Activated T-cell treated with anti-CD3 and anti-CD28 coated beads, Interleukin-2, amount 50 U/mL, for 48 hours (primary cell): Measurements from ENCODE around the gene RPL18.

Source experiments
- DNase-seq, 2 experiments: peaks; one replicate each; pipeline ENCODE4 v3.0.0-alpha.2; 2020

The RPL18 gene

DNA sequence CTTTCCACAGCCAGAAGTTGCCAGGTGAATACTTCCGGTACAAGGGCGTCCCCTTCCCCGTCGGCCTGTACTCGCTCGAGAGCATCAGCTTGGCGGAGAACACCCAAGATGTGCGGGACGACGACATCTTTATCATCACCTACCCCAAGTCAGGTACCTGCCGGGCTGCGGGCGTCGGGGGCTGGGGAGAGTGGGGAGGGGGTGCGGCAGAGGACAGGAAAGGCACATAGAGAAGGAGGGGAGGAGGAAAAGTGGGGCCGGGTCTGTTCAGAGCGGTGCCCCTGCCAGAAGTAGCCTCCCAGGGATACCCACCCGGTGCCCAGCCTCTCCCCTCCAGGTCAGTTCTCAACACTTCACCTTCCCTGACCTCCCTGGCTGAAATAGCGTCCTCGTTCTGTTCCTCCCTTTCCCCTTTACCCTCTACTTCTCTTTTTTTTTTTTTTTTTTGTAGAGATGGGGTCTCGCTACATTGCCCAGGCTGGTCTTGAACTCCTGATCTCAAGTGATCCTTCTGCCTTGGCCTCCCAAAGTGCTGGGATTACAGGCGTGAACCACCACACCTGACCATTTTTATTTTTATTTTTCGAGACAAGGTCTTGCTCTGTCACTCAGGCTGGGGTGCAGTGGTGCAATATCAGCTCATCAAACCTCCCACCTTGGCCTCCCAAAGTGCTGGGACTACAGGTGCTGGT, 42.9 kb downstream of the RPL18 start:
- DNase-seq: no peak

DNA sequence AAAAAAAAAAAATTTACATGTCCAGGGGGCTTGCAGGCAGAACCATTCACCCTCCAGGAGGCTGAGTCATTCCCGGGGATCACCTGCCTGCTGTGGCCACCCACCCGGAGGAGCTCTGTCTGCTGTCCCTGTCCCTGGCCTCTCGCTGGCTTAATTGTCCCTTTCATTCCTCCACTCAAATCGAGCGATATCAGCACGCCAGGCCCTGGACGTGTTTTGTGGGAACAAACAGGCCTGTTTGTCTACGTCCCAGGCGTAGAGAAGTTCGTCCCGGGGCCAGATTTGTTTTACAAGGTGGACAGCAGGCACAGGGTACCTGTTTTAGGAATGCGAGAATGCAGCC, 45.8 kb downstream of the RPL18 start:
- DNase-seq: no peak

DNA sequence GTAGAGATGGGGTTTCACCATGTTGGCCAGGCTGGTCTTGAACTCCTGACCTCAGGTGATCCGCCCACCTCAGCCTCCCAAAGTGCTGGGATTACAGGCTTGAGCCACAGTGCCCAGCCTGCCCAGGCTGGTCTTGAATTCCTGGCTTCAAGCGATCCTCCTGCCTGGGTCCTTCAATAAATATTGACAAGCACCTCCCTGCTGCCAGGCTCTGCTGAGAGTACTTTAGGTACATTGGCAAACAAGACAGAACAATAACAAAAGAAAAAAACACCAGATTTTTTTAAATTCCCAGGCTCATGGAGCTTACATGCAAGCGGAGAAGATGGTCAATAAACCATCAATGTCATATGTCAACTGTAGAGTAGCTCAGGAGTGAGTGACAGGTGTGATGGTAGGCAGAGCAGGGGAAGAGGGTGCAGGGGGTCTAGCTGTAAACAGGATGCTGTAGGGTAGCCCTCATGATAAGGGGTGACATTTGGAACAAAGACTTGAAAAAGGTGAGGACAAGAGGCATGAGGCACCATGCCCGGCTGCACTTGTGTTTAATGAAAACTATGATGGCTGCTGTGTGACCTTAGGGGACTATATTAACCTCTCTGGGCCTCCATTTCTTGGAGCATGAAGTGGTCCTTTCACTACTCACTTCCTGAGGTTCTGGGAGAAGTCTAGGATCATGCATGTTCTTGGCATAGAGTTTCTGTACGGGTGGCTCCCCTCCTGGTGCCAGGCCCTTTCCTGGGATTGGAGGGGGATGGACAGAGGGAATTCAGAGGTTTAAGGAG, 47.4 kb downstream of the RPL18 start:
- no peak for DNase-seq

DNA sequence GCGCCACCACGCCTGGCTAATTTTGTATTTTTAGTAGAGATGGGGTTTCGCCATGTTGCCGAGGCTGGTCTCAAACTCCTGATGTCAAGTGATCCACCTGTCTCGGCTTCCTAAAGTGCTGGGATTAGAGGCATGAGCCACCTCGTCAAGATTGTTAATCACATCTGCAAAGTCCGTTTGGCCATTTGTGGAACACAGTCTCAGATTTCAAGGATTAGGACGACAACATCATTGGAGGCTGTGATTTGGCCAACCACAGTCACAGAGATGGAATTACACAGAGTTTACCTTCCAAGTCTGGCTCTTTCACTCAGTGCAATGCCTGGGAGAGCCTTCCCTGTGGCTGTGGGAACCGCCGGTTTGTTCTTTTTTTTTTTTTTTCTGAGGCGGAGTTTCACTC, 49.2 kb downstream of the RPL18 start:
- no peak for DNase-seq

DNA sequence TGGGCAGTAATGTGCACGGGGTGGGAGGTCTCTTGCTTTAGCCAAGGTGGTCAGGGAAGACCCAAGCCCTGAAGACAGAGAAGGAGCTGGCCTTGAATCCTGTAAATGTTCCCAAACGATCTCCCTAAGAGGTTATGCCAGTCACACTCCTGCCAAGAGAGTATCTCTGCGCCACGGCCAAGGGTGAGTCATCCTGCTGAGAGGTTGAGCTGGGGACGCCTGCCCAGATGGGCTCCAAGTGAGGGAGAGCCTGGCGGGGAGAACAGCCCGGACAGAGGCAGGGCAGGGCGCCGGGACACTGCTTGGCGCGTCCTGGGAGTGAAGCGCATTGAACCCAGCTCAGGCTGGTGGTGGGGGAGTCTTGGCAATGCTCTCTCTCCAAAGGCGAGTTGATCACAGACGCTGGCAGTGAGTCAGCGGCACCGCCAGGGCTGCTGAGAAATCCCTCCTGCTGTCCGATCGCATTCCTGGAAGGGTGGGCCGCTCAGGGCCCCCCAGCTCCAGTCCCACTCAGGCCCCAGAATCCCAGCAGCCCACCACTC, 50.6 kb downstream of the RPL18 start:
- no peak for DNase-seq
